Activated CD4-positive, alpha-beta T cell treated with anti-CD3 and anti-CD28 coated beads for 48 hours (primary cell): ENCODE measurements around the gene SLC25A38.
A peak's percentile ranks its signal among the peaks of the same experiment; 100 is the strongest.
"Not testable (repeated sequence)": the region's sequence is repeated elsewhere in the genome, so short reads cannot be mapped to it uniquely, and the experiment has no call there.

Source experiments
- DNase-seq: peaks from one replicate; pipeline ENCODE4 v3.0.0-alpha.2; 2020

The SLC25A38 gene

GRCh38 chr3:39383045-39383880 lies at the start of gene SLC25A38:
Gene SLC25A38 (plus strand): TSS chr3:39383370. CDS start chr3:39383725, 355 bp downstream.
- peak; percentile 90 for DNase-seq

- no peak for DNase-seq
These were observed 49.6 kb upstream of the SLC25A38 start for GRCh38 chr3:39333607-39334006.

GRCh38 chr3:39334205-39334604 lies 49.0 kb upstream of the SLC25A38 start:
- DNase-seq = no peak

DNA sequence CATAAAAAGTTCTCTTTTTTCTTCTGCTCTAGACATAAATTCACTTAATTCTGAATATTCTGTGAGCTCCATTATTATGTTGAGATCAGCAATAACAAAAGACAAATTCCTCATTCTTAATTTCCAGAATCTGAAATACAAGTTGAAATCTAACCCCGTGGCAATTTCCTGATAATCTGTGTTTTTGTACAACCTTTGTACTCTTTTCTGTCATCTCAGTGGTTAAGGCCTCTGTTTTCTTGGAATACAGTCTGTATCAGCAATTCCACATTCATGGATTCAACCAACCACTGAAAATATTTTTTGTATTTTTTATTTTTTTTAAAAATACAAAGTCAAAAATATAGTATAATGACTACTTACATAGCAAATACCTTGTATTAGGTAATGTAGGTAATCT lies 45.0 kb upstream of the SLC25A38 start:
- no peak for DNase-seq

- no peak for DNase-seq
These were observed 44.1 kb upstream of the SLC25A38 start for GRCh38 chr3:39339086-39339485.

DNA sequence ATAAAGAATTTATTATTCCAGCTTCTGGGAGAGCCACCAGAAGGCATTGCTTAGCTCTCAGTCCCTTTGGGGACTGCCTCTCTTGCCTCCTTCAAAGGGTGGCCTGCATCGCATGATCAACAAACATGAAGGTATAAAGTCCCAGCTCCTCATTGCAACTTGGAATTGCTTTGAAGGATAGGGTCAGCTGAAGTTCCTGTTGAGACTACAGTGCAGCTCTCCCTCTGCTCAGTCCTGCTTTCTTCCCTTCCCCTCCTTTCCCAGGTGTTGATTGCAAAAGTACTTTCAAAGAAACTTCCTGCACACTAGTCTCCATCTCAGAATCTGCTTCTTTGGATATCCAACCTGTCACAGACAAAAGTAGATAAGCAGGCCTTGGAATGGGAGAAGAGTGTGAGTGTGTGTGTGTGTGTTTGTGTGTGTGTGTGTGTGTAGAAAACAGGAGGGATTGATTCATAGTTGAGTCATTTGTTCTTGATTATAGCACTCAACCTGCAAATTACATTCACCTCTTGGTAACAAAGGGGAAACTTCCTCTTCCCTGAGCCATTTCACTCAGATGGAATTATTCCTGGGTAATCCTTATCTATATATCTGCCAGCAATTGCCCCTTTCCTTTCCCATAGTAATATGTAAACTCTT lies 40.0 kb upstream of the SLC25A38 start:
- DNase-seq = no peak

- DNase-seq = no peak
These were observed 39.4 kb upstream of the SLC25A38 start for GRCh38 chr3:39343760-39344159.

DNA sequence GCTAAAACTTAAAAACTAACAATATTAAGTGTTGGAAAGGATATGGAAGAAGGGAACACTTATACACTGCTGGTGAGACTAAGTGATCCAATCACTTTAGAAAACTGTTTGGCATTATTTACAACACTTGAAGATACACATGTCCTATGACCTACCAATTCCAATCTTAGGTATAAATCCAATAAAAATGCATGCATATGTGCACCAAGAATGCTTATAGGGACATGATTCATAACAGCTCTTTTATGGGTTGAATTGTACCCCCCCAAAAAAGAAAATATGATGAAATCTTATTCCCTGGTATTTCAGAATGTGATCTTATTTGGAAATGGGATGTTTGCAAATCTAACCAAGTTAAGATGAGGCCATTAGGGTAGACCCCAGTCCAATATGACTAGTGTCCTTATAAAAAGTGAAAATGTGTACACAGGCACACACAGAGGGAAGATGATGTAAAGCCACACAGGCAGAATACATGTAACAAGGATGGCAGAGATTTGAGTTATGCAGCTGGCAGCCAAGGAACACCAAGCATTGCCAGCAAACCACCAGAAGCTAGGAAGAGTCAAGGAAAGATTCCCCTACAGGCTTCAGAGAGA lies 38.3 kb upstream of the SLC25A38 start:
- DNase-seq = no peak

DNA sequence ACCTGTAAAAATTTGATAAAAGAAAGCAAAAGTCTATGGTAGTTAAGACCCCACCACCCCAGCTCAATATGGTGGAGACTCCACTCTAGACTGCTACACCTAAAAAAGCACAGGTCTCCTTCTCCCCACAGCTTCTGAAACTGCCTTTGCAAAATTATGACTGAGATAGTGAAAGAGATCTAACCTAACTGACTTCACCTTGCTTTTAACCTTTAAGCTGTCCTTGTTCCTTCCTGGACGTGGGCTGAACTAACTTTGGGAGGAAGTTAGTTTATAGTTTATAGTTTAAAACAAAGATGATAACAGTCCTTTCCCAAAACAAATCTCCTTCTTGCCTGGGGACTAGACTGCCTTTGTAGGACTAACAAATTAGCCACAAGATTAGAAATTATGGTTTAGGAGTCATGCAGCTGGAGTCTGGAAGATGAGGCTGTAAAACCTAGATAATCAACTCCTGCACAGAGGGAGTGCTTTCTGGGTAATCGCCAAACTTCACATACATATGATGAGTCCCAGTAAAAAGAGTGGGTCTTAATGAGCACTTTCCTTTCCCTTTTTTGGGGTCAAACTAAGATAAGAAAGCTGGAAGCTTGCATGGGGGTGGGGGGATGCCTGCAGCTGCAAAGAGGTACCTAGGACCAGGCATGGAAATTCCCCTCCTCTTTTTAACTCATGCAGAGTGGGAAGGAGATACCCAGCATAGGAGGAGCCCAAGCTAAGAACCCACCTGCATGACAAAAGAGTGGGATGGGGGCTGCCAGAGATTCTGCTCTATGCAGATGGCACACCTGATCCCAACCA lies 36.2 kb upstream of the SLC25A38 start:
- DNase-seq = no peak

GRCh38 chr3:39347586-39347876 lies 35.6 kb upstream of the SLC25A38 start:
- no peak for DNase-seq

DNA sequence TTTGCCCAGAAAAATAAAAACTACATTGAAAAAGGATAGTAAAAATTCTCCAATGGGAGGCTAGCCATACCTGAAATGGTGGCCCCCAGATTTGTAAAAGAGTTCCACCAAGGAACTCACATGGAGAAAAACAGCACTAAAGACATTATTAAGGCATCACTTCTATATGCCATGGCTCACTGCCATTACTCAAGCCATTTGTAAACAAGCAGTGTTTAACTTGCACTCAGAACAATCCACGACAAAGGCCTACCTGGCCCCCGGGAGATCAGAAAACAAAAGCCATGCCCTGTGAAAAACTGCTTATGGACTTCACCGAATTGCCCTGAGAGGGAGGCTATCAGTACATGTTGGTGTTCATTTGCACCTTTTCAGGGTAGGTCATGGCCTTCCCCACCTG lies 34.1 kb upstream of the SLC25A38 start:
- no peak for DNase-seq

- no peak for DNase-seq
These were observed 32.5 kb upstream of the SLC25A38 start for GRCh38 chr3:39350714-39351113.

GRCh38 chr3:39351134-39351533 lies 32.0 kb upstream of the SLC25A38 start:
- not testable (repeated sequence) for DNase-seq

- DNase-seq = not testable (repeated sequence)
These were observed 29.8 kb upstream of the SLC25A38 start for GRCh38 chr3:39353168-39353927.

GRCh38 chr3:39358333-39358732 lies 24.8 kb upstream of the SLC25A38 start:
- DNase-seq = no peak

GRCh38 chr3:39361252-39361927 lies 21.8 kb upstream of the SLC25A38 start:
- peak; percentile 54 for DNase-seq

DNA sequence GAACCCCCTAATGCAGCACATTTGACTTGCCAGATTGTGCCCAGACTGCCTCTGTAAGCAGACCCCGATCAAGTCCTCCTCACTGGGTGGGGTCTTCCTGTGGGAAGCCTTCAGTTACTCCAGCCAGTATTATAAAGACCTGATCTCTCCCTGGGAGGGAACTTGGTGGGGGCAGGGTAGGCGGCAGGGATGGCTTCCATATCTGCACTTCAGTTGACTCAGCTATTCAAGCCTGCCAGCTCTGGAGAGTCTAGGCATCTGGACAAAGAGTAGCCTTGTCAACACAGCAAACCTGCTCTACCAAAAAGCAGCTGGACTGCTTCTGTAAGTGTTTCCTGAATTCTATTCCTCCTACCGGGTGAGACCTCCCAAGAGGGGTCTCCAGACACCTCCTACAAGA lies 21.0 kb upstream of the SLC25A38 start:
- DNase-seq = no peak

DNA sequence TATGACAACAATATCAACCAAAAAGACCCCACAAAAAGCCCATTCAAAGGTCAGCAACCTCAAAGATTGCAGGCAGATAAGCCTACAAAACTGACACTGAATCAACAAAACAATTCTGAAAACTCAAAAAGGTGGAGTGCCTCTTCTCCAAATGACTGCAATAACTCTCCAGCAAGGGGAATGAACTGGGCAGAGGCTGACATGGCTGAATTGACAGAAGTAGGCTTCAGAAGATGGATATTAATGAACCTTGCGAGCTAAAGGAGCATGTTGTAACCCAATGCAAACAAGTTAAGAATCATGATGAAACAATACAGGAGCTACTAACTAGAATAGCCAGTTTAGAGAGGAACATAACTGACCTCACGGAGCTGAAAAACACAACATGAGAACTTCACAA lies 20.4 kb upstream of the SLC25A38 start:
- DNase-seq = no peak

DNA sequence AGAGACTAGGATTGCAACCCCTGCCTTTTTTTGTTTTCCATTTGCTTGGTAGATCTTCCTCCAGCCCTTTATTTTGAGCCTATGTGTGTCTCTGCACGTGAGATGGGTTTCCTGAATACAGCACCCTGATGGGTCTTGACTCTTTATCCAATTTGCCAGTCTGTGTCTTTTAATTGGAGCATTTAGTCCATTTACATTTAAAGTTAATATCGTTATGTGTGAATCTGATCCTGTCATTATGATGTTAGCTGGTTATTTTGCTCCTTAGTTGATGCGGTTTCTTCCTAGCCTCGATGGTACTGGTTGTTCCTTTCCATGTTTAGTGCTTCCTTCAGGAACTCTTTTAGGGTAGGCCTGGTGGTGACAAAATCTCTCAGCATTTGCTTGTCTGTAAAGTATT lies 12.7 kb upstream of the SLC25A38 start:
- not testable (repeated sequence) for DNase-seq

- no peak for DNase-seq
These were observed 10.3 kb upstream of the SLC25A38 start for GRCh38 chr3:39372833-39373232.

- DNase-seq = no peak
These were observed 6.1 kb upstream of the SLC25A38 start for GRCh38 chr3:39376959-39377634.
